SK-N-MC (cell line): ENCODE measurements around the gene KRT6A.

Source experiments
- EZH2 ChIP-seq: fragments of 200-600 bp; sonication (generic); IDR thresholded peaks from one replicate; pipeline ENCODE4 v1.6.1; 2017; ENCODE audit warnings: antibody characterized with exemption
- FOXP2 ChIP-seq: optimal IDR thresholded peaks from 2 replicates; pipeline ENCODE3; 2011; ENCODE audit warnings: mild to moderate bottlenecking, moderate library complexity; ENCODE audit not compliant: insufficient read depth; ENCODE audit errors: extremely low read length, control extremely low read depth
- POLR2AphosphoS5 ChIP-seq: IDR thresholded peaks from 2 replicates; pipeline ENCODE4 v1.6.1; 2012; ENCODE audit warnings: mild to moderate bottlenecking, low read depth, low read length, borderline replicate concordance

DNA sequence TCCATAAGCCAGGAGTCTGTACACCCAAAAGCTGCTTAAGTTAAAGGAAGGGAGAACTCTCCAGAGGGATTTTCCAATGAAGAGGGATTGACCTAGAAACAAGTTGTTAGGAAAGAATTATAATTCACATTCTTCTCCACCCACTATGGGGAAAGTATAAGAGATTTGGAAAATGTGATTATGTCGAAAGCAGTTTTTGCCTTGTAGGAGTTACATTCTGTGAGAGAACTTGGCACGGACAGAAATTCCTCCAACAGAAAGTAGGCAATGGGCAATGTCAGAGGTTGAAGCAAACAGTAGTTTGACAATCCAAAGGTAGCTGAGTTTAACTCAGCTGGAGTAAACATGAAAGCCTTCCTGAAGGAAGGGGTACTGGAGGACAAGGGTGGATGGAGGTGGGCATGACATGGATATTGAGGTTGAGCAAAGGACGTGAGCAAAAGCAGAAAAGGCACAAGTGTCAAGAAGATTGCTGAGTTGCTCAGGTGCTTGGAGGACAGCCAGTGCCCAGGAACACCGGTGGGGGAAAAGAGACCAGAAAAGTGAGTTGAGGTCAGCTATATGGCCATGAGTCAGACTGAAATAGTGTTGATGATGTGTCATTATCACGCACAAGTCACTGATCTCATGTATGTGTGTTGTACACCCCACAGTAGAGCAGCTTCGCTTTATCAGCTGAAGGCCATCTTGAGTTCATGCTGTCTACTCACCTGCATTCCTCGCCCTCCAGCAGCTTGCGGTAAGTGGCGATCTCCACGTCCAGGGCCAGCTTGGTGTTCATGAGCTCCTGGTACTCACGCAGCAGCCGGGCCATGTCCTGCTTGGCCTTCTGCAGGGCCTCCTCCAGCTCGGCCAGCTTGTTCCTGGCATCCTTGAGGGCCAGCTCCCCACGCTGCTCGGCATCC, 23.1 kb upstream of the KRT6A start:
- TF ChIP-seq POLR2AphosphoS5 = no peak
- no peak for TF ChIP-seq EZH2
- no peak for TF ChIP-seq FOXP2
